Measurements from ENCODE around the gene C2. TPM values are rescaled to one million over a fixed set of nuclear protein-coding genes. Genes with fewer than 3 reads are reported as not detected.
"Not testable (repeated sequence)": the region's sequence is repeated elsewhere in the genome, so short reads cannot be mapped to it uniquely, and the experiment has no call there.

The C2 gene
- total and polyA plus RNA-seq, 2 donors (not counting 1 experiment from before 2014, with no cell fraction given): 0.28 to 3.4 TPM

GRCh38 chr6:31930962-31931361, 3.4 kb downstream of the C2 start:
- no peaks in the 10 kb centered on the region for H3K79me2 ChIP-seq (ENCODE audit: control insufficient read depth, insufficient read depth, low read length)
- no peak for ATAC-seq (ENCODE audit: low read depth)
- H3K27ac ChIP-seq (ENCODE audit: low read length in 2 of 2): no peak overlapping the region
- no peak overlapping the region for H3K4me3 Mint-ChIP-seq
- no peak overlapping the region for H3K4me2 ChIP-seq (replicated peaks; ENCODE audit: low read depth, low read length, poor library complexity, severe bottlenecking)
- H3K36me3 ChIP-seq (replicated peaks in 1 of 2; ENCODE audit: control extremely low read depth in 1 of 2, control insufficient read depth in 1 of 2, extremely low read depth in 1 of 2, insufficient read depth in 2 of 2, low read length in 1 of 2): no peaks in the 10 kb centered on the region
- H3K9me3 Mint-ChIP-seq (ENCODE audit: insufficient read depth): no peaks in the 10 kb centered on the region
- peaks cover 7% of the 10 kb centered on the region for H3K27me3 Mint-ChIP-seq
- no peak overlapping the region for H3K27ac Mint-ChIP-seq
- POLR2A ChIA-PET: no interaction called here
- no peaks in the 10 kb centered on the region for H3K4me1 Mint-ChIP-seq
- H2AFZ ChIP-seq (ENCODE audit: insufficient read depth, low read depth, low read length, poor library complexity, severe bottlenecking): no peak overlapping the region
- H3K9me3 ChIP-seq (ENCODE audit: control extremely low read depth in 1 of 3, control insufficient read depth in 2 of 3, insufficient read depth in 1 of 3, low read length in 2 of 3): peaks cover 0 to 3% (median 0%) of the 10 kb centered on the region in 3 donors
- H3K27me3 ChIP-seq (replicated peaks in 1 of 4; ENCODE audit: control extremely low read depth in 1 of 4, control insufficient read depth in 3 of 4, insufficient read depth in 4 of 4, low read length in 3 of 4): peaks cover 0 to 8% (median 0%) of the 10 kb centered on the region in 4 experiments
- 100% methylated on average over 1 of the region's 1 CpG for WGBS (ENCODE audit: insufficient coverage)
- H3K9ac ChIP-seq (ENCODE audit: low read length): no peak overlapping the region
- intact Hi-C loops (cut with micrococcal nuclease): no loop called here
- no peak for DNase-seq
- TF ChIP-seq CTCF (IDR thresholded peaks at IDR 0.05) (no peak), EZH2 (IDR thresholded peaks at IDR 0.05; ENCODE audit: borderline replicate concordance, insufficient read depth, low read depth, low read length, poor library complexity, severe bottlenecking) (no peak)
- no peaks in the 10 kb centered on the region for H4K20me1 ChIP-seq (ENCODE audit: control insufficient read depth, insufficient read depth, low read length, poor library complexity, severe bottlenecking)
- CTCF ChIA-PET: no interaction called here
- no peak overlapping the region for H3K4me3 ChIP-seq (ENCODE audit: control extremely low read depth in 1 of 5, extremely low read depth in 1 of 5, insufficient read depth in 1 of 5, low read depth in 2 of 5, low read length in 4 of 5)
- no peaks in the 10 kb centered on the region for H3K4me1 ChIP-seq (ENCODE audit: control insufficient read depth in 2 of 2, insufficient read depth in 2 of 2, low read length in 2 of 2)

- H3K27ac ChIP-seq (ENCODE audit: low read length in 2 of 2); DNase-seq; ATAC-seq (ENCODE audit: low read depth); H3K4me2 ChIP-seq (replicated peaks; ENCODE audit: low read depth, low read length, poor library complexity, severe bottlenecking); H4K20me1 ChIP-seq (ENCODE audit: control insufficient read depth, insufficient read depth, low read length, poor library complexity, severe bottlenecking); POLR2A ChIA-PET; H3K9me3 Mint-ChIP-seq (ENCODE audit: insufficient read depth); H3K4me3 ChIP-seq (ENCODE audit: control extremely low read depth in 1 of 5, extremely low read depth in 1 of 5, insufficient read depth in 1 of 5, low read depth in 2 of 5, low read length in 4 of 5); H3K27me3 Mint-ChIP-seq; H3K4me1 ChIP-seq (ENCODE audit: control insufficient read depth in 2 of 2, insufficient read depth in 2 of 2, low read length in 2 of 2); H3K9ac ChIP-seq (ENCODE audit: low read length); H3K79me2 ChIP-seq (ENCODE audit: control insufficient read depth, insufficient read depth, low read length); H3K4me1 Mint-ChIP-seq; H2AFZ ChIP-seq (ENCODE audit: insufficient read depth, low read depth, low read length, poor library complexity, severe bottlenecking); H3K36me3 ChIP-seq (replicated peaks in 1 of 2; ENCODE audit: control extremely low read depth in 1 of 2, control insufficient read depth in 1 of 2, extremely low read depth in 1 of 2, insufficient read depth in 2 of 2, low read length in 1 of 2); H3K27ac Mint-ChIP-seq; CTCF ChIA-PET; intact Hi-C loops (cut with micrococcal nuclease); H3K9me3 ChIP-seq (ENCODE audit: control extremely low read depth in 1 of 3, control insufficient read depth in 2 of 3, insufficient read depth in 1 of 3, low read length in 2 of 3); H3K4me3 Mint-ChIP-seq; H3K27me3 ChIP-seq (replicated peaks in 1 of 4; ENCODE audit: control extremely low read depth in 1 of 4, control insufficient read depth in 3 of 4, insufficient read depth in 4 of 4, low read length in 3 of 4): not testable (repeated sequence)
- WGBS (ENCODE audit: insufficient coverage): 100% methylated on average over 6 of the region's 32 CpGs
These were observed 4.6 kb downstream of the C2 start for GRCh38 chr6:31932137-31932536.

Data from B cell (primary cell).